Esophagus (tissue), 2 donors: ENCODE results near the gene SERTAD2. TPM values are rescaled to one million over a fixed set of nuclear protein-coding genes. Genes with fewer than 3 reads are reported as not detected.

Experiments
- H3K27ac ChIP-seq, 2 donors: one replicate each; pipeline ENCODE4 v1.5.1; 2013; ENCODE audit warnings: low read depth in 2 of 2, mild to moderate bottlenecking in 2 of 2, inconsistent platforms in 1 of 2, low read length in 1 of 2, moderate library complexity in 1 of 2
- H3K27me3 ChIP-seq, 2 donors: one replicate each; pipeline ENCODE4 v1.6.1; 2013; ENCODE audit warnings: low read length in 2 of 2, control low read depth in 1 of 2, mild to moderate bottlenecking in 1 of 2; ENCODE audit not compliant: insufficient read depth in 2 of 2, control insufficient read depth in 1 of 2
- H3K36me3 ChIP-seq, 2 donors: one replicate each; pipeline ENCODE4 v1.6.1; 2013; ENCODE audit warnings: low read length in 1 of 2; ENCODE audit not compliant: control insufficient read depth in 2 of 2, insufficient read depth in 2 of 2
- H3K4me1 ChIP-seq, 2 donors: one replicate each; pipeline ENCODE4 v1.6.1; 2013; ENCODE audit warnings: low read length in 1 of 2; ENCODE audit not compliant: control insufficient read depth in 2 of 2, insufficient read depth in 2 of 2
- H3K4me3 ChIP-seq, 2 donors: one replicate each; pipeline ENCODE4 v1.5.1; 2013; ENCODE audit warnings: low read length in 2 of 2, mild to moderate bottlenecking in 2 of 2, low read depth in 1 of 2, moderate library complexity in 1 of 2
- H3K9me3 ChIP-seq, 2 donors: one replicate each; pipeline ENCODE4 v1.6.1; 2013; ENCODE audit warnings: mild to moderate bottlenecking in 2 of 2, low read depth in 1 of 2, low read length in 1 of 2, moderate library complexity in 1 of 2; ENCODE audit not compliant: control insufficient read depth in 2 of 2, insufficient read depth in 1 of 2
- WGBS, 2 donors: extraction: QIAGEN DNeasy Blood & Tissue Kit; methylation state at CpG; one replicate each; pipeline ENCODE4 v1.1.7; 2013; 5-methylcytosine and 5-hydroxymethylcytosine counted together
- polyA plus RNA-seq, 2 donors: library from polyadenylated mRNA; stranded (reverse); fragments of 200-250 nt; gene quantifications; one replicate each; pipeline ENCODE4 v1.2.3, GENCODE V29; 2013
- donor health status: healthy with polysubstance abuse.
- donor health status: Bipolar disorder and iron deficiency.

The SERTAD2 gene
- polyA plus RNA-seq, 2 donors = 13.6 to 22.9 TPM

- peaks cover 0 to 2% of the 10 kb centered on the region in 2 donors for H3K36me3 ChIP-seq
- 39 to 46% methylated on average over 4 of the region's 4 CpGs for WGBS, 2 donors
- H3K27me3 ChIP-seq = no peaks in the 10 kb centered on the region
- H3K4me1 ChIP-seq = peaks cover 0 to 3% of the 10 kb centered on the region in 2 donors
- no peaks in the 10 kb centered on the region for H3K9me3 ChIP-seq
- H3K4me3 ChIP-seq = no peak overlapping the region
- peak overlapping the region in 1 of 2 donors; percentile 24 for H3K27ac ChIP-seq
Observed at GRCh38 chr2:64595397-64596176, 58.1 kb downstream of the SERTAD2 start.

GRCh38 chr2:64594226-64594989 is 59.3 kb downstream of the SERTAD2 start:
- Histone ChIP-seq H3K4me3 (no peak overlapping the region), H3K27ac (peak overlapping the region; percentile 17 to 51), H3K4me1 (peaks cover 0 to 3% of the 10 kb centered on the region in 2 donors), H3K27me3 (no peaks in the 10 kb centered on the region), H3K36me3 (peaks cover 0 to 2% of the 10 kb centered on the region in 2 donors), H3K9me3 (no peaks in the 10 kb centered on the region)
- whole genome bisulfite sequencing, 2 donors = 66 to 72% methylated on average over 7 of the region's 7 CpGs

GRCh38 chr2:64593035-64593655 is 60.6 kb downstream of the SERTAD2 start:
- Histone ChIP-seq H3K36me3 (peaks cover 0 to 2% of the 10 kb centered on the region in 2 donors), H3K4me1 (peaks cover 0 to 3% of the 10 kb centered on the region in 2 donors), H3K27me3 (no peaks in the 10 kb centered on the region), H3K27ac (no peak overlapping the region), H3K9me3 (no peaks in the 10 kb centered on the region), H3K4me3 (no peak overlapping the region)
- WGBS, 2 donors = 75 to 82% methylated on average over 4 of the region's 4 CpGs

GRCh38 chr2:64591188-64591587 is 62.5 kb downstream of the SERTAD2 start:
- no peaks in the 10 kb centered on the region for H3K9me3 ChIP-seq
- peak overlapping the region in 1 of 2 donors; percentile 40 for H3K27ac ChIP-seq
- WGBS, 2 donors = 52 to 70% methylated on average over 4 of the region's 4 CpGs
- H3K36me3 ChIP-seq = peaks cover 0 to 2% of the 10 kb centered on the region in 2 donors
- H3K4me3 ChIP-seq = no peak overlapping the region
- peaks cover 0 to 1% of the 10 kb centered on the region in 2 donors for H3K4me1 ChIP-seq
- H3K27me3 ChIP-seq = no peaks in the 10 kb centered on the region

GRCh38 chr2:64587561-64587960 is 66.2 kb downstream of the SERTAD2 start:
- H3K27ac ChIP-seq = no peak overlapping the region
- no peaks in the 10 kb centered on the region for H3K27me3 ChIP-seq
- H3K36me3 ChIP-seq = peaks cover 0 to 2% of the 10 kb centered on the region in 2 donors
- H3K4me1 ChIP-seq = no peaks in the 10 kb centered on the region
- H3K4me3 ChIP-seq = no peak overlapping the region
- no peaks in the 10 kb centered on the region for H3K9me3 ChIP-seq

GRCh38 chr2:64586883-64587481 is 66.7 kb downstream of the SERTAD2 start:
- no peaks in the 10 kb centered on the region for H3K27me3 ChIP-seq
- no peak overlapping the region for H3K27ac ChIP-seq
- H3K4me3 ChIP-seq = no peak overlapping the region
- WGBS, 2 donors = 44 to 52% methylated on average over 6 of the region's 6 CpGs
- no peaks in the 10 kb centered on the region for H3K9me3 ChIP-seq
- peaks cover 2% of the 10 kb centered on the region in 2 donors for H3K36me3 ChIP-seq
- H3K4me1 ChIP-seq = no peaks in the 10 kb centered on the region

- Histone ChIP-seq H3K4me3 (no peak overlapping the region), H3K36me3 (peaks cover 2 to 4% of the 10 kb centered on the region in 2 donors), H3K9me3 (no peaks in the 10 kb centered on the region), H3K27ac (peak overlapping the region in 1 of 2 donors; percentile 9), H3K27me3 (no peaks in the 10 kb centered on the region), H3K4me1 (no peaks in the 10 kb centered on the region)
- WGBS, 2 donors = 83 to 88% methylated on average over 4 of the region's 4 CpGs
Observed at GRCh38 chr2:64586054-64586453, 67.7 kb downstream of the SERTAD2 start.

- WGBS, 2 donors = 58 to 64% methylated on average over 5 of the region's 5 CpGs
- H3K27ac ChIP-seq = no peak overlapping the region
- no peaks in the 10 kb centered on the region for H3K4me1 ChIP-seq
- peaks cover 0 to 6% of the 10 kb centered on the region in 2 donors for H3K36me3 ChIP-seq
- H3K27me3 ChIP-seq = no peaks in the 10 kb centered on the region
- H3K9me3 ChIP-seq = no peaks in the 10 kb centered on the region
- H3K4me3 ChIP-seq = no peak overlapping the region
Observed at GRCh38 chr2:64582774-64583340, 70.9 kb downstream of the SERTAD2 start.
